Left ventricle myocardium inferior (tissue), 1 donor: ENCODE data around the gene CFAP92. TPM values are rescaled to one million over a fixed set of nuclear protein-coding genes. Genes with fewer than 3 reads are reported as not detected.
A peak's percentile ranks its signal among the peaks of the same experiment; 100 is the strongest.

Source experiments
- DNase-seq: peaks from one replicate; pipeline ENCODE4 v3.0.0-alpha.2; 2020
- H3K27ac ChIP-seq: fragments of 200-600 bp; replicated peaks from 2 replicates; pipeline ENCODE4 v1.8.0; 2021
- H3K27me3 ChIP-seq: fragments of 200-600 bp; 2 replicates; pipeline ENCODE4 v1.8.0; 2021; ENCODE audit warnings: low read depth
- H3K36me3 ChIP-seq: fragments of 200-600 bp; 2 replicates; pipeline ENCODE4 v1.8.0; 2021
- H3K4me1 ChIP-seq: fragments of 200-600 bp; 2 replicates; pipeline ENCODE4 v1.8.0; 2021
- H3K4me3 ChIP-seq: fragments of 200-600 bp; 2 replicates; pipeline ENCODE4 v1.8.0; 2021; ENCODE audit warnings: mild to moderate bottlenecking, moderate library complexity
- H3K9me3 ChIP-seq: fragments of 200-600 bp; replicated peaks from 2 replicates; pipeline ENCODE4 v1.8.0; 2021
- intact Hi-C: fragments of 100-400 bp; cut with micrococcal nuclease; formaldehyde crosslinking; loops from one replicate; pipeline ENCODE4 v1.11.0; 2022
- total RNA-seq: library from RNA; stranded (reverse); fragmentation: NEBNext Ultra II Directional; extraction: Animal tissue kit (Norgen Biotek cat#: 25700); gene quantifications from one replicate; pipeline ENCODE4 v1.2.1, GENCODE V29; 2021
- TF ChIP-seq, protein P1 (sequence below): fragments of 200-600 bp; IDR thresholded peaks from 2 replicates; pipeline ENCODE4 v1.8.0; 2021; ENCODE audit warnings: antibody characterized with exemption, mild to moderate bottlenecking, borderline replicate concordance
- donor health status: DM: no; HTN: yes; CAD: no; lungs with severe emphysema.

The CFAP92 gene
- total RNA-seq, 1 donor from 2014 or later: 0.25 TPM

DNA sequence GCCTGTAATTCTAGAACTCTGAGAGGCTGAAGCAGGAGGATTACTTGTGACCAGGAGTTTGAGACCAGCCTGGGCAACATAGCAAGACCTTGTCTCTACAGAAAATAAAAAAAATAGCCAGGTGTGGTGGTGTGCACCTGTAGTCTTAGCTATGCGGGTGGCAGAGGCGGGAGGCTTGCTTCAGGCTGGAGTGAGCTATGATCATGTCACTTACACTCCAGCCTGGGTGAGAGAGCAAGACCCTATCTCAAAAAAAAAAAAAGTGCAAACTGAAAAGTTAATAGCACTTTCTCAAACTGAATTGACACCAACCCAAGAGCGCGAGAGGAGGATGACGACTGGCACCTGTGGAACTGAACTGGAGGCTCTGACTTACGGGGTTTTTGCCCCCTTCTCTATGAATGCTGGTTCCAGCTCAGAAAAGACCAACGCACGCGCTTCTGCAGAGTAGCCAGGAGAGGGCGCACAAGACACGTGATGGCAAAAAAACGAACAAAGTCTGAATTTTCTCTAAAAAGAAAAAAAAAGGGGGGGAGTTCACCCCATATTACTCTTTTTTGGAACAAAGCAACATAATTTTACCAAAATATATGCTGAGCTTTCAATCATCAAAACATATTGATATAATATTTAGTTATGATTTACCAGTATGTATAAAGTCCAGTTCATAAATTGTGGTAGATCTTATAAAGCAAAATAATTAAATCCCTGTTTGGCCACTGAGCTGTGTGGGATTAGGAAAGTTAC lies 23.7 kb downstream of the CFAP92 start:
- Histone ChIP-seq H3K4me3 (no peak overlapping the region), H3K36me3 (no peaks in the 10 kb centered on the region), H3K9me3 (no peaks in the 10 kb centered on the region), H3K27ac (no peak overlapping the region), H3K4me1 (peaks cover 20% of the 10 kb centered on the region), H3K27me3 (no peaks in the 10 kb centered on the region)
- TF ChIP-seq, protein P1, sequence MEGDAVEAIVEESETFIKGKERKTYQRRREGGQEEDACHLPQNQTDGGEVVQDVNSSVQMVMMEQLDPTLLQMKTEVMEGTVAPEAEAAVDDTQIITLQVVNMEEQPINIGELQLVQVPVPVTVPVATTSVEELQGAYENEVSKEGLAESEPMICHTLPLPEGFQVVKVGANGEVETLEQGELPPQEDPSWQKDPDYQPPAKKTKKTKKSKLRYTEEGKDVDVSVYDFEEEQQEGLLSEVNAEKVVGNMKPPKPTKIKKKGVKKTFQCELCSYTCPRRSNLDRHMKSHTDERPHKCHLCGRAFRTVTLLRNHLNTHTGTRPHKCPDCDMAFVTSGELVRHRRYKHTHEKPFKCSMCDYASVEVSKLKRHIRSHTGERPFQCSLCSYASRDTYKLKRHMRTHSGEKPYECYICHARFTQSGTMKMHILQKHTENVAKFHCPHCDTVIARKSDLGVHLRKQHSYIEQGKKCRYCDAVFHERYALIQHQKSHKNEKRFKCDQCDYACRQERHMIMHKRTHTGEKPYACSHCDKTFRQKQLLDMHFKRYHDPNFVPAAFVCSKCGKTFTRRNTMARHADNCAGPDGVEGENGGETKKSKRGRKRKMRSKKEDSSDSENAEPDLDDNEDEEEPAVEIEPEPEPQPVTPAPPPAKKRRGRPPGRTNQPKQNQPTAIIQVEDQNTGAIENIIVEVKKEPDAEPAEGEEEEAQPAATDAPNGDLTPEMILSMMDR: peak; percentile 95
- intact Hi-C loops: no loop called here
- no peak for DNase-seq

DNA sequence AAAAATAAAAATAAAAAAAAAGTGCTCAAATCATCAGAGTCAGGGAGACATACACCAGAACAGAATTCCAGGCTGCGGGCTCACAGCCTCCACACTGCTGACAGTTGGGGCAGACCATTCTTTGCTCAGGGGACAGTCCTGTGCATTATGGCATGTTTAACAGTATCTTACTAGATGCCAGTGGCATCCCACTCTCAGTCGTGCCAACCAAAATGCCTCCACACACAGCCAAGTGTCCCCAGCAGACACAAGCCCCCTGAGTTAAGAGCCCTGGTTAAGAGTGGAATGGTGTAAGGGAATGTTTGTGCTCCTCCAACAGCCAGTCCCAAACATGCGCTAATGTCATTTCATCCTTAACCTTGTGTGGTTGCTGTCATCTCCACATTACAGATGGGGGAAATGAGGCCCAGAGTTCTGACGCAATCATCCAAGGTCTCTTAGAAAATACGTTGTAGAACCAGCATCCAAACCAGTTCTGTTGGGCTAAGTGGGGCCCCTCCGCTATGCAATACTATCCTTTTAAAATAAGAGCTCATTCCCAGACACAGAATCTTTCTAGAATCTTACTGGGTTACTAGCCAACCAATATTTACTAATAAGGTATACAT lies 26.0 kb downstream of the CFAP92 start:
- H3K27me3 ChIP-seq: no peaks in the 10 kb centered on the region
- TF ChIP-seq, protein P1: no peak
- no peaks in the 10 kb centered on the region for H3K9me3 ChIP-seq
- H3K36me3 ChIP-seq: no peaks in the 10 kb centered on the region
- no peak overlapping the region for H3K4me3 ChIP-seq
- H3K27ac ChIP-seq: no peak overlapping the region
- H3K4me1 ChIP-seq: peaks cover 20% of the 10 kb centered on the region
- DNase-seq: no peak
- intact Hi-C loops: no loop called here

DNA sequence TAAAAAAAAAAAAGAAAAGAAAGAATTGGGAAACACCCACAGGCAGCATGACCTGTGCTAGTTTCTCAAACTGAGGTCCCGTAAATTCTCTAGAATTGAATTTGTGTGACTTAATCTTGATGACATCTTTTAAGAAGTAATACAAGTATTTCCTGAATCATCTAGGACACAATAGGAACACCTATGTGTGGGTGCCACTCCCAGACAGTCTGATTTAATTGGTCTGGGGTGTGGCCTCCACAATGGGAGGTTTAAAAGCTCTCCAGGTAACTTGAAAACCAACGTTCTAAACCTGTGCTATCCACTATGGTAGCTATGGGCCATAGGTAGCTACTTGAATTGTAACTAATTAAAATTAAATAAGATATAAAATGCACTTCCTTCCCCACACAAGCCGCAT lies 28.1 kb downstream of the CFAP92 start:
- Histone ChIP-seq H3K27me3 (no peaks in the 10 kb centered on the region), H3K9me3 (no peaks in the 10 kb centered on the region), H3K27ac (no peak overlapping the region), H3K4me1 (peaks cover 9% of the 10 kb centered on the region), H3K36me3 (no peaks in the 10 kb centered on the region), H3K4me3 (no peak overlapping the region)
- TF ChIP-seq, protein P1: no peak
- DNase-seq: no peak
- intact Hi-C loops: no loop called here

DNA sequence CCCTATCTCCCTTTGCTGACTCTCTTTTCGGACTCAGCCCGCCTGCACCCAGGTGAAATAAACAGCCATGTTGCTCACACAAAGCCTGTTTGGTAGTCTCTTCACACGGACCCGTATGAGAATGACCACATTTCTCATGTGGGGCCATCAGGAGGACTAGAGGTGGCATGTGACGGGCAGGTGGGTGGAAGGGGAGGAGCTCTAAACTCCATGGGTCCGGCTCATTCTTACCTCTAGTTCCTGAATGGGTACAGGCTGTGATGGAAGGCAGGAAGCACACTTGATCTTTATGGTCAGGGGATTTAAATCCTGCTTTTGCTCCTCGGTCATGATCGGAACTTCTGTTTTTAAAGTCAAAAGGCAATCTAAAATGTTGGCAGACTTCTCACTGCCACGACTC lies 28.6 kb downstream of the CFAP92 start:
- no peak overlapping the region for H3K27ac ChIP-seq
- no peaks in the 10 kb centered on the region for H3K27me3 ChIP-seq
- peaks cover 3% of the 10 kb centered on the region for H3K4me1 ChIP-seq
- TF ChIP-seq, protein P1: no peak
- no peaks in the 10 kb centered on the region for H3K9me3 ChIP-seq
- intact Hi-C loops: no loop called here
- no peaks in the 10 kb centered on the region for H3K36me3 ChIP-seq
- H3K4me3 ChIP-seq: no peak overlapping the region
- DNase-seq: no peak

DNA sequence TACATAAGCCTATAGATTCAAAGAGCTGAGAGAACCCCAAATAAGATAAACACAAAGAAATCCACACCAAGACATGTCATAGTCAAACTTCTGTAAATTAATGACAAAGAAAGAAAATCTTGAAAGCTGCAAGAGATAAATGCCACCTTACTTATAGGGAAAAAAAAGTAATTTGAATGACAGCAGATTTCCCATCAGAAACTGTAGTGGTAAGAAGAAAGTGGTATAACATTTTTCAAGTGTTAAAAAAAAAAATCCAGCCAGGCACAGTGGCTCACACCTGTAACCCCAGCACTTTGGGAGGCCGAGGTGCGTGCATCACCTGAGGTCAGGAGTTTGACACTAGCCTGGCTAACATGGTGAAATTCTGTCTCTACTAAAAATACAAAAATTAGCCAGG lies 37.4 kb downstream of the CFAP92 start:
- no peak for DNase-seq
- H3K36me3 ChIP-seq: no peaks in the 10 kb centered on the region
- no peaks in the 10 kb centered on the region for H3K4me1 ChIP-seq
- H3K4me3 ChIP-seq: no peak overlapping the region
- intact Hi-C loops: no loop called here
- peaks cover 5% of the 10 kb centered on the region for H3K9me3 ChIP-seq
- no peak overlapping the region for H3K27ac ChIP-seq
- H3K27me3 ChIP-seq: no peaks in the 10 kb centered on the region
- TF ChIP-seq, protein P1: no peak
